Ammon's horn (tissue), 1 donor: ENCODE data around the gene LDHD.

Source experiments
- DNase-seq: peaks from one replicate; pipeline ENCODE4 v3.0.0-alpha.2; 2016; ENCODE audit warnings: low spot score

The LDHD gene

GRCh38 chr16:75080205-75081029 lies 36.2 kb downstream of the LDHD start:
- DNase-seq: no peak

GRCh38 chr16:75079346-75079926 lies 37.1 kb downstream of the LDHD start:
- no peak for DNase-seq

GRCh38 chr16:75078886-75079285 lies 37.7 kb downstream of the LDHD start:
- no peak for DNase-seq

- no peak for DNase-seq
Observed at GRCh38 chr16:75075688-75076268, 40.8 kb downstream of the LDHD start.

GRCh38 chr16:75074920-75075687 lies 41.5 kb downstream of the LDHD start:
- no peak for DNase-seq

- no peak for DNase-seq
Observed at GRCh38 chr16:75074304-75074793, 42.2 kb downstream of the LDHD start.

GRCh38 chr16:75073545-75074303 lies 42.9 kb downstream of the LDHD start:
- DNase-seq: no peak

- DNase-seq: no peak
Observed at GRCh38 chr16:75072239-75072947, 44.2 kb downstream of the LDHD start.

GRCh38 chr16:75071621-75072020 lies 45.0 kb downstream of the LDHD start:
- no peak for DNase-seq

- DNase-seq: peak; percentile 73
Observed at GRCh38 chr16:75070012-75070841, 46.4 kb downstream of the LDHD start.

GRCh38 chr16:75068085-75069031 lies 48.2 kb downstream of the LDHD start:
- no peak for DNase-seq

GRCh38 chr16:75066861-75067447 lies 49.6 kb downstream of the LDHD start:
- no peak for DNase-seq

GRCh38 chr16:75065521-75066149 lies 50.9 kb downstream of the LDHD start:
- DNase-seq: no peak

- DNase-seq: no peak
Observed at GRCh38 chr16:75065149-75065505, 51.5 kb downstream of the LDHD start.

- DNase-seq: no peak
Observed at GRCh38 chr16:75064403-75065148, 52.0 kb downstream of the LDHD start.

- DNase-seq: no peak
Observed at GRCh38 chr16:75063549-75064088, 53.0 kb downstream of the LDHD start.

GRCh38 chr16:75062976-75063346 lies 53.6 kb downstream of the LDHD start:
- DNase-seq: no peak
